ENCODE measurements around the gene SLC16A6.
"Not testable (repeated sequence)": the region's sequence is repeated elsewhere in the genome, so short reads cannot be mapped to it uniquely, and the experiment has no call there.

The SLC16A6 gene

GRCh38 chr17:68281965-68282364 lies 9.0 kb downstream of the SLC16A6 start:
- not testable (repeated sequence) for H2BK120ac ChIP-seq (ENCODE audit: insufficient read depth, low read length, poor library complexity); H2AK5ac ChIP-seq (ENCODE audit: low read length)

GRCh38 chr17:68277807-68278206 lies 13.1 kb downstream of the SLC16A6 start:
- H2AFZ ChIP-seq (ENCODE audit: insufficient read depth, low read length, poor library complexity), result no peak overlapping the region
- H3K36me3 ChIP-seq (ENCODE audit: control insufficient read depth in 1 of 2, insufficient read depth in 2 of 2, low read length in 2 of 2), result peaks cover 6 to 8% of the 10 kb centered on the region in 2 experiments
- no peak overlapping the region for H3K14ac ChIP-seq (ENCODE audit: low read length)
- no peak overlapping the region for H4K8ac ChIP-seq (ENCODE audit: low read depth, low read length)
- no CpG with 5 or more reads among the region's 5 CpGs for WGBS (ENCODE audit: extremely low coverage, insufficient coverage, insufficient read length)
- no peak overlapping the region for H3K4me2 ChIP-seq (ENCODE audit: low read length)
- no peak overlapping the region for H3K18ac ChIP-seq (ENCODE audit: low read length)
- H3K9me3 ChIP-seq (ENCODE audit: insufficient read depth, low read depth, low read length), result no peaks in the 10 kb centered on the region
- H2BK5ac ChIP-seq (ENCODE audit: low read depth, low read length, poor library complexity), result no peak overlapping the region
- no peaks in the 10 kb centered on the region for H3K27me3 ChIP-seq (ENCODE audit: insufficient read depth, low read length)
- H3K23ac ChIP-seq (ENCODE audit: low read length), result no peak overlapping the region
- H3K4me1 ChIP-seq (ENCODE audit: control insufficient read depth in 1 of 2, insufficient read depth in 2 of 2, low read length in 2 of 2), result no peaks in the 10 kb centered on the region
- H3K79me1 ChIP-seq (ENCODE audit: low read length), result no peaks in the 10 kb centered on the region
- H3K79me2 ChIP-seq (ENCODE audit: control insufficient read depth, insufficient read depth, low read length, poor library complexity), result no peaks in the 10 kb centered on the region
- no peak overlapping the region for H4K91ac ChIP-seq (ENCODE audit: low read depth, low read length)
- H2BK120ac ChIP-seq (ENCODE audit: insufficient read depth, low read length, poor library complexity), result no peak overlapping the region
- H3K27ac ChIP-seq (ENCODE audit: low read depth, low read length), result no peak overlapping the region
- no peak overlapping the region for H4K12ac ChIP-seq (ENCODE audit: low read depth, low read length)
- H3K4me3 ChIP-seq (ENCODE audit: low read depth, low read length), result no peak overlapping the region
- no peak for DNase-seq
- H3K4ac ChIP-seq (ENCODE audit: low read depth, low read length), result no peak overlapping the region
- no peak overlapping the region for H2BK12ac ChIP-seq (ENCODE audit: low read length)
- H2AK5ac ChIP-seq (ENCODE audit: low read length), result no peak overlapping the region
- no peak overlapping the region for H3K9ac ChIP-seq (ENCODE audit: low read length)

More at GRCh38 chr17:68281965-68282364, 9.0 kb downstream of the SLC16A6 start:
- H4K12ac ChIP-seq (ENCODE audit: low read depth, low read length); H3K4me3 ChIP-seq (ENCODE audit: low read depth, low read length); H4K91ac ChIP-seq (ENCODE audit: low read depth, low read length); H3K9ac ChIP-seq (ENCODE audit: low read length); H3K4me2 ChIP-seq (ENCODE audit: low read length); H3K18ac ChIP-seq (ENCODE audit: low read length); H3K79me1 ChIP-seq (ENCODE audit: low read length); H3K4ac ChIP-seq (ENCODE audit: low read depth, low read length); DNase-seq; H3K27ac ChIP-seq (ENCODE audit: low read depth, low read length); H3K23ac ChIP-seq (ENCODE audit: low read length); H3K4me1 ChIP-seq (ENCODE audit: control insufficient read depth in 1 of 2, insufficient read depth in 2 of 2, low read length in 2 of 2); H3K14ac ChIP-seq (ENCODE audit: low read length); H3K9me3 ChIP-seq (ENCODE audit: insufficient read depth, low read depth, low read length); H2AFZ ChIP-seq (ENCODE audit: insufficient read depth, low read length, poor library complexity); H2BK5ac ChIP-seq (ENCODE audit: low read depth, low read length, poor library complexity); H4K8ac ChIP-seq (ENCODE audit: low read depth, low read length); H3K79me2 ChIP-seq (ENCODE audit: control insufficient read depth, insufficient read depth, low read length, poor library complexity); H3K36me3 ChIP-seq (ENCODE audit: control insufficient read depth in 1 of 2, insufficient read depth in 2 of 2, low read length in 2 of 2); H2BK12ac ChIP-seq (ENCODE audit: low read length); H3K27me3 ChIP-seq (ENCODE audit: insufficient read depth, low read length): not testable (repeated sequence)
- no CpG with 5 or more reads among the region's 6 CpGs for WGBS (ENCODE audit: extremely low coverage, insufficient coverage, insufficient read length)

- not testable (repeated sequence) for H3K4ac ChIP-seq (ENCODE audit: low read depth, low read length); H3K27me3 ChIP-seq (ENCODE audit: insufficient read depth, low read length); H3K14ac ChIP-seq (ENCODE audit: low read length); H2BK5ac ChIP-seq (ENCODE audit: low read depth, low read length, poor library complexity); H3K23ac ChIP-seq (ENCODE audit: low read length); H3K27ac ChIP-seq (ENCODE audit: low read depth, low read length); H2BK120ac ChIP-seq (ENCODE audit: insufficient read depth, low read length, poor library complexity); DNase-seq; H3K79me1 ChIP-seq (ENCODE audit: low read length); H3K4me2 ChIP-seq (ENCODE audit: low read length); H3K4me1 ChIP-seq (ENCODE audit: control insufficient read depth in 1 of 2, insufficient read depth in 2 of 2, low read length in 2 of 2); H3K79me2 ChIP-seq (ENCODE audit: control insufficient read depth, insufficient read depth, low read length, poor library complexity); H3K4me3 ChIP-seq (ENCODE audit: low read depth, low read length); H2AFZ ChIP-seq (ENCODE audit: insufficient read depth, low read length, poor library complexity); H2AK5ac ChIP-seq (ENCODE audit: low read length); H3K9ac ChIP-seq (ENCODE audit: low read length); H4K8ac ChIP-seq (ENCODE audit: low read depth, low read length); H3K9me3 ChIP-seq (ENCODE audit: insufficient read depth, low read depth, low read length); H4K12ac ChIP-seq (ENCODE audit: low read depth, low read length); H3K18ac ChIP-seq (ENCODE audit: low read length); H4K91ac ChIP-seq (ENCODE audit: low read depth, low read length); H2BK12ac ChIP-seq (ENCODE audit: low read length)
- peaks cover 8 to 11% of the 10 kb centered on the region in 2 experiments for H3K36me3 ChIP-seq (ENCODE audit: control insufficient read depth in 1 of 2, insufficient read depth in 2 of 2, low read length in 2 of 2)
- WGBS (ENCODE audit: extremely low coverage, insufficient coverage, insufficient read length), result no CpG with 5 or more reads among the region's 3 CpGs
Observed at GRCh38 chr17:68276339-68276738, 14.6 kb downstream of the SLC16A6 start.

- H3K23ac ChIP-seq (ENCODE audit: low read length), result no peak overlapping the region
- H2BK12ac ChIP-seq (ENCODE audit: low read length), result no peak overlapping the region
- no peaks in the 10 kb centered on the region for H3K9me3 ChIP-seq (ENCODE audit: insufficient read depth, low read depth, low read length)
- no peak overlapping the region for H3K27ac ChIP-seq (ENCODE audit: low read depth, low read length)
- no CpG with 5 or more reads among the region's 11 CpGs for WGBS (ENCODE audit: extremely low coverage, insufficient coverage, insufficient read length)
- no peak overlapping the region for H3K9ac ChIP-seq (ENCODE audit: low read length)
- H3K18ac ChIP-seq (ENCODE audit: low read length), result no peak overlapping the region
- no peaks in the 10 kb centered on the region for H3K79me2 ChIP-seq (ENCODE audit: control insufficient read depth, insufficient read depth, low read length, poor library complexity)
- no peaks in the 10 kb centered on the region for H3K79me1 ChIP-seq (ENCODE audit: low read length)
- no peak overlapping the region for H2BK5ac ChIP-seq (ENCODE audit: low read depth, low read length, poor library complexity)
- H4K91ac ChIP-seq (ENCODE audit: low read depth, low read length), result no peak overlapping the region
- no peak overlapping the region for H3K4ac ChIP-seq (ENCODE audit: low read depth, low read length)
- no peak overlapping the region for H3K4me3 ChIP-seq (ENCODE audit: low read depth, low read length)
- H3K4me1 ChIP-seq (ENCODE audit: control insufficient read depth in 1 of 2, insufficient read depth in 2 of 2, low read length in 2 of 2), result no peaks in the 10 kb centered on the region
- no peak overlapping the region for H2BK120ac ChIP-seq (ENCODE audit: insufficient read depth, low read length, poor library complexity)
- no peak overlapping the region for H2AFZ ChIP-seq (ENCODE audit: insufficient read depth, low read length, poor library complexity)
- peaks cover 5 to 14% of the 10 kb centered on the region in 2 experiments for H3K36me3 ChIP-seq (ENCODE audit: control insufficient read depth in 1 of 2, insufficient read depth in 2 of 2, low read length in 2 of 2)
- H2AK5ac ChIP-seq (ENCODE audit: low read length), result no peak overlapping the region
- no peak overlapping the region for H4K8ac ChIP-seq (ENCODE audit: low read depth, low read length)
- no peak for DNase-seq
- no peak overlapping the region for H4K12ac ChIP-seq (ENCODE audit: low read depth, low read length)
- H3K27me3 ChIP-seq (ENCODE audit: insufficient read depth, low read length), result no peaks in the 10 kb centered on the region
- H3K14ac ChIP-seq (ENCODE audit: low read length), result no peak overlapping the region
- no peak overlapping the region for H3K4me2 ChIP-seq (ENCODE audit: low read length)
Observed at GRCh38 chr17:68273722-68274121, 17.2 kb downstream of the SLC16A6 start.

Data from trophoblast cell (in vitro differentiated cells and primary cell).